ENCODE measurements around the gene MCFD2.

MCFD2 gene

DNA sequence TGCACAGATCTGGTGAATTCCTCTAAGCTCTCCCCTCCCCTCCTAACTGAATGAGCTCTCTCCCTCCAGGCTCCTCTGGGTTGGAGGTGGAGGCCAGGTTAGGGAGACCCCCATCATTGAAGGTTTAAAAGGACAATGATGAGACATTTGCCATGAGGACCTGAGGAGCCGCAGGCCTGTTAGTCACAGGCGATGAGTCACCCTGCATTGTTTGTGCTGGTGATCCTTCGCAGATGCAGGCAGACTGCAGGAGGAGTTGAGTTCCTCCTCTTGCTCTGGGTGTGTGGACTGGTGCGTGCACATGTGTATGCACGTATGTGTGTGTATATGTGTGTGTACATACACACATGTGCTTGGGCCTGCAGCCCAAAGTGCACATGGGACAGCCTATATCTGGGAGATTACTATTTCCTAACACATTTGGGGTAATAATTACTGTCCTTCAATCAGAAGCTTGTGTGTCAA, 42.0 kb downstream of the MCFD2 start:
- peak; percentile 94 for DNase-seq (ENCODE audit: low spot score)

DNA sequence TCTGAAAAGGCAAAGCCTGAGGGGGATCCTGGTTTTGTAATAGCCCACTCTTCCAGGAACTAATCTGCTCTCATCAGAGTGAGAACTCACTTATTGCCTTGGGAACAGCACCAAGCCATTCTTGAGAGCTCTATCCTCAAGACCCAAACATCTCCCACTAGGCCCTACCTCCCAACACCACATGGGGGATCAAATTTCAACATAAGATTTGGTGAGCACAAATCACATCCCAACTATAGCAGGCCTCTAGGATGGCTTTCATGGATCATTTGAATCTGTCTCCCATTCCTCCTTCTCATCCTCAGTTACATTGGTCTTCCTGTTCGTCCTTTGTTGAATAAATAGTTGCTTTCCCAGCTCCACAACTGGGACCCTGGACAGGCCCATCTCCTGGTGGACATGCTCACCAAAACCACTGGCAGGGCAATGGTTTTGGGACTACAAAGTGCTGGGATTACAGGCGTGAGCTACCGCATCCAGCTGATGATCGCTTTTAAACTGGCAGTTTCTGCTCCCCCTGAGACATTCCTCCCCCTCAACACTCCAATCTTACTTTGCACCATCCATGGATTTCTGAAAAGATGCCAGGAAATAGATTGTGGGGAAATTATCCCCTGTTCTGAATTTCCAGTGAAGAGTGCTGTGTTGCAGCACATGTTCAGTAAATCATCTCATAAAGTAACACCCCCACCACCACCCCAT, 42.6 kb downstream of the MCFD2 start:
- no peak for DNase-seq (ENCODE audit: low spot score)

- no peak for DNase-seq (ENCODE audit: low spot score)
Observed at GRCh38 chr2:46871976-46872381, 43.6 kb downstream of the MCFD2 start.

- DNase-seq (ENCODE audit: low spot score), result no peak
Observed at GRCh38 chr2:46870051-46870839, 45.4 kb downstream of the MCFD2 start.

- no peak for DNase-seq (ENCODE audit: low spot score)
Observed at GRCh38 chr2:46869621-46870020, 46.0 kb downstream of the MCFD2 start.

- no peak for DNase-seq (ENCODE audit: low spot score)
Observed at GRCh38 chr2:46866770-46867246, 48.8 kb downstream of the MCFD2 start.

GRCh38 chr2:46865181-46865970, 50.2 kb downstream of the MCFD2 start:
- DNase-seq (ENCODE audit: low spot score), result no peak

GRCh38 chr2:46863882-46864281, 51.7 kb downstream of the MCFD2 start:
- no peak for DNase-seq (ENCODE audit: low spot score)

DNA sequence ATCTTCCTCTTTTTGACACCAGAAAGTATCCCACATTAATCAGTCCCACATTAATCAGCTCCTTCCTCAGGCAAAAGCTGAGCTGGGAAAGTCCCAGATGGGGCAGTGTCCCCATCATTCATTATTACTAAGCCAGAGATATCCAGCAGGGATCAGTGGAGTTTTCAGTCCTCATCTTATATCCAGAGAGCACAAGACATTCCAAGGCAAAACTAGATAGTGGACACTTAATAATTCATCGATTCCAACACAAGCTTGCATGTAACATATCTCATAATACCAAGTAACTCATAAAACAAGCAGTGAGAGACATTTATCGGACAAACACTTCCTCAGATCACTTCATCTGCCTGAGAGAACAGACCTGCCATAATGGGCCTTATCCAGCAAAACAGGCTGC, 53.1 kb downstream of the MCFD2 start:
- no peak for DNase-seq (ENCODE audit: low spot score)

DNA sequence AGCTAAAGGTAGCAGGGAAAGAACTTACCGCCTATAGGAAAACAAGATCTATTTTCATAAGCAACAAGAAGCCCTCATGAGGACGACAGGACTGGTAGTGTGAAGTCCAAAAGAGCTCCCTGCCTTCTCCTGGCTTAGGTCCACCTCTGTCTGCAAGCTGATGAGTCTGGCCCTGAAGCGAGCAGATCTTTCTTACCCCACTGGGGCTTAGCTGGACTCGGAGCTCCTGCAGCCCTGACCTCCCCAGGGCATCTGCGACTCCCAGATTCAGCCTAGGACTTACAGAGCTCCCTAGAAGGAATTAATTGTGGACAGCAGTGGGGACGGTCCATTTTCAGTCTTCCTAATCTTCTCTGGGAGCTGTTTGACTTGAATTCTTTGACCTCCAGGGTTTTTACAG, 53.7 kb downstream of the MCFD2 start:
- no peak for DNase-seq (ENCODE audit: low spot score)

DNA sequence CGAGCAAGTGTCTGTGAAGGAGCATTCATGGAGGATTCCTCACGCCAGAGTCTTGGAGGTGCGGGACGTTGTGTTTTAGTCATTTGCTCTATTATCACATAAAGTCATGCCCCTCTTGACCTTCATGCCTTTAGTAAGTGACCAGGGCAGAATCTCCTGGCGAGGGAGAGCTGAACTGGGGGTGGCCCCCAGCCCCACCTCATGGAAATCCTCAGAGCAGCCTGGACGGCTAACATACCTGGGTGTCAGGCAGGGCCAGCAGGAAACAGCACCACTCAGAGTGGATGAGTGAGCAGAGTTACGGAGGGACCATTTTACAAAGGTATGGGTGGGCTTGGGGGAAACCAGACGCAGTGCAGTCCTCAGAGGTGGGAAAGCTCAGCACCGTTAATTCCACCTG, 56.1 kb downstream of the MCFD2 start:
- no peak for DNase-seq (ENCODE audit: low spot score)

- no peak for DNase-seq (ENCODE audit: low spot score)
Observed at GRCh38 chr2:46858702-46859090, 56.9 kb downstream of the MCFD2 start.

DNA sequence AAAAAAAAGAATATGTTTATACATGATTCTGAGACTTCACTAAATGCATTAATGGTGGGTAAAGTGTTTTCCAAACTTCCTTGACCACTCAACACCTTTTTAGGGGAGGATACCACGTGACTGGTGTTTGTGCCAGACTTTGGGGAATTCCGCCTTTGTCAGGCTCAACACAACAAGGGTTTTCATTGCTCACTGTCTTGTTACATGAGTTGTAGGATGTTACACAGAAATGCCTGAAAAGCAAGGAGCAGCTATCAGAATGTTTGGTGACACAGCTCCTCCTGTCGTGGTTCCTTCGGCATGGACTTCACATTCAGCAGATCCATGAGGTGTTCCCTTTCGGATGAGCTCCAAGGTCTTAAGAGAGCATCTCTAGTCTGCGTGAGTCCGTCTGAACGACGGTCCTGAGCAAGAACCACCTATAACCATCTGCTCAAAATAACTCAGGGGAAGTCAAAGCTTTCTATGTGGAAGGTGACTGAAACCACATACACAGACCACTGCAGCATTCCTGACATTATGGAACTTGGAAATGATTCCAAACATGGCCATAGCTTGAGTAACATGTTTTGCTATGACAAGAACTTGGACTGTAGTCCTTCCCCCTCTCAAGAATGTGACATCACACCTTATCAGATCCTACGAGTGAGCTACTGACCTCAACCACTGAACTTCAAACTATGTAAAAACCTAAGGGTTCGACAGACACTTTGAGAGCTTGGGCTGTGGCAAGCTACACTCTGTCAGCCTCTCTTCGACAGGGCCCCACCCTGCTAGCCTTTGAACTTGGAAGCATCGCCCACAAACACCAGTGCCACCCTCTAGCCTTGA, 57.5 kb downstream of the MCFD2 start:
- peak; percentile 83 for DNase-seq (ENCODE audit: low spot score)

- no peak for DNase-seq (ENCODE audit: low spot score)
Observed at GRCh38 chr2:46856336-46856735, 59.3 kb downstream of the MCFD2 start.

GRCh38 chr2:46855805-46856204, 59.8 kb downstream of the MCFD2 start:
- DNase-seq (ENCODE audit: low spot score), result no peak

DNA sequence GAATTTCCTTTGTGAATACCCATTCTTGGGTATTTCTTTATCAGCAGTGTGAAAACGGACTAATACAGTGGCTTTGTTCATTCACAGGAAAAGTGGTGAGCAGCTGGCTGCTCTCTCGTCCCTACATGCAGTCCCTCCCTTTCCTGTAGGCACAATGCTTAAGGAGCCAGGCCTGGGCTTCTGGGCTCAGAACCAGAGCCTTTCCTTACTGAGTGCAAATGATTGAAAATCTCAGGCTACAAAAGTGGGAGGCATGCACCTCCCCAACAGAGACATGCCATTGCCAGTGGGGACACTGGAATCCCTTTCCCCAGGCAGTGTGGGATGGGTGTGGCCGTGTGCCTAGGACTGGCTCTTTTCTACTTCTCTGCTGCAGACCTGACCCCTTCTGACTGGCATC, 61.3 kb downstream of the MCFD2 start:
- DNase-seq (ENCODE audit: low spot score), result no peak

- no peak for DNase-seq (ENCODE audit: low spot score)
Observed at GRCh38 chr2:46852598-46852997, 63.0 kb downstream of the MCFD2 start.

DNA sequence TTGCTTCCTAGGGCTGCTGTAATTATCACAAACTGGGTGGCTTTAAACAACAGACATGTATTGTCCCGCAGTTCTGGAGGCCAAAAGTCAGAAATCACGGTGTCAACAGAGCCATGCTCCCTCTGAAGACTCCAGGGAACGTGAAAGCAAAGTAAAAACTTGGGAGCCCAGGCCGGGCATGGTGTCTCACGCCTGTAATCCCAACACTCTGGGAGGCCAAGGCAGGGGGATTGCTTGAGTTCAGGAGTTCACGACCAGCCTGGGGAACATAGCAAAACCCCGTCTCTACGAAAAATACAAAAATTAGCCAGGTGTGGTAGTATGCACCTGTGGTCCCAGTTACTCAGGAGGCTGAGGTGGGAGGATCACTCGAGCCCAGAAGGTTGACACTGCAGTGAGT, 63.5 kb downstream of the MCFD2 start:
- DNase-seq (ENCODE audit: low spot score), result no peak
